ENCODE results near the gene LIM2. TPM values are rescaled to one million over a fixed set of nuclear protein-coding genes. Genes with fewer than 3 reads are reported as not detected.

The LIM2 gene
- total RNA-seq, 2 experiments from 2014 or later, result not detected

DNA sequence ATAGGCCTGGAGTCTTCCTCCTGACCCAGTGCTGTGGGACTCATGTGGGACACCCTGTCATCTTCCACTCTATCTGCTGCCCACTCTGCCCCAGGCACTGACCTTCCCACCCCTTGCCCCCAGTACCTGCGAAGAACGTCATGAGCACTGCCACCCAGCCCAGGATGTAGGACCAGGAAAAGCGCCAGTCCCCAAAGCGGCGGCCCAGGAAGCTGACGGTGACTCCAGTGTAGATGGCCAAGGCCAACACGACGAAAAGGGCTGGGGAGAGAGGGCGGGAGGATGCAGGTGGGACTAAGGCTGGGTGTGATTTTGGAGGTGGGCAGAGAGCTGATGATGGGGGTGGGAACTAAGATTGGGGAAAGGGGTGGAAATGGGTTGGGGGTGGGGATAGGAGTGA lies 7.4 kb downstream of the LIM2 start:
- ChIA-PET POLR2A (no interaction called here), CTCF (ENCODE audit: unreplicated experiment) (no interaction called here)
- no peaks in the 10 kb centered on the region for H3K79me2 ChIP-seq (ENCODE audit: insufficient read depth, low read depth, low read length)
- H3K36me3 ChIP-seq (ENCODE audit: insufficient read depth, low read length), result no peaks in the 10 kb centered on the region
- no peak for DNase-seq (ENCODE audit: low spot score)
- H3K9me2 ChIP-seq (ENCODE audit: insufficient read depth, low read length), result no peaks in the 10 kb centered on the region
- H4K20me1 ChIP-seq (ENCODE audit: insufficient read depth, low read length), result no peaks in the 10 kb centered on the region
- no peak overlapping the region for H2AFZ ChIP-seq (ENCODE audit: low read length)
- BruUV-seq (replicated peaks), result no TSS peak
- H3K9me3 ChIP-seq (ENCODE audit: low read length), result peaks cover 4% of the 10 kb centered on the region; the same call in 1 of the 2 replicates
- intact Hi-C loops (cut with micrococcal nuclease; ENCODE audit: unreplicated experiment), result no loop called here
- H3K4me1 ChIP-seq (ENCODE audit: insufficient read depth, low read length, poor library complexity, severe bottlenecking), result no peaks in the 10 kb centered on the region
- TF ChIP-seq EZH2phosphoT487 (IDR thresholded peaks at IDR 0.05; ENCODE audit: borderline replicate concordance, low read depth, low read length), result no peak
- TF ChIP-seq, protein P1, sequence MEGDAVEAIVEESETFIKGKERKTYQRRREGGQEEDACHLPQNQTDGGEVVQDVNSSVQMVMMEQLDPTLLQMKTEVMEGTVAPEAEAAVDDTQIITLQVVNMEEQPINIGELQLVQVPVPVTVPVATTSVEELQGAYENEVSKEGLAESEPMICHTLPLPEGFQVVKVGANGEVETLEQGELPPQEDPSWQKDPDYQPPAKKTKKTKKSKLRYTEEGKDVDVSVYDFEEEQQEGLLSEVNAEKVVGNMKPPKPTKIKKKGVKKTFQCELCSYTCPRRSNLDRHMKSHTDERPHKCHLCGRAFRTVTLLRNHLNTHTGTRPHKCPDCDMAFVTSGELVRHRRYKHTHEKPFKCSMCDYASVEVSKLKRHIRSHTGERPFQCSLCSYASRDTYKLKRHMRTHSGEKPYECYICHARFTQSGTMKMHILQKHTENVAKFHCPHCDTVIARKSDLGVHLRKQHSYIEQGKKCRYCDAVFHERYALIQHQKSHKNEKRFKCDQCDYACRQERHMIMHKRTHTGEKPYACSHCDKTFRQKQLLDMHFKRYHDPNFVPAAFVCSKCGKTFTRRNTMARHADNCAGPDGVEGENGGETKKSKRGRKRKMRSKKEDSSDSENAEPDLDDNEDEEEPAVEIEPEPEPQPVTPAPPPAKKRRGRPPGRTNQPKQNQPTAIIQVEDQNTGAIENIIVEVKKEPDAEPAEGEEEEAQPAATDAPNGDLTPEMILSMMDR (conservative IDR thresholded peaks at IDR 0.05; ENCODE audit: low read length), result no peak
- H3K4me3 ChIP-seq (ENCODE audit: low read depth, low read length, poor library complexity, severe bottlenecking), result no peak overlapping the region
- H3K4me2 ChIP-seq (ENCODE audit: low read length), result no peak overlapping the region
- no peak overlapping the region for H3K27ac ChIP-seq (ENCODE audit: low read depth, low read length, poor library complexity, severe bottlenecking)

DNA sequence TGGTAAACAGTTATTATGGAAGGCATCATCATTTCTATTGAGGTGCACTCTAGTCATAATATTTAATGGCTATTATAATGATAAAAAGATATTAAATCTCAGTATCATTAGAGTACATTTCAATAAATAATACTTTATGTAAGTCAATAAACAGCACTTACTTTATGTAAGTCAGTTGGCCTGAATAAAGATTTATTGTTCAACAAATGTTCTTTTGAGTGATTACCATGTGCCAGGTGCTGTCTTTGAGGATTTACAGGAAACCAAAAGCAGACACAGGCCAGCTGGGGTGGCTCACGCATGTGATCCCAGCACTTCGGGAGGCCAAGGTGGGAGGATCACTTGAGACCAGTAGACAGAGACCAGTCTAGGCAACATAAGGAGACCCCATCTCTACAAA lies 10.4 kb downstream of the LIM2 start:
- peaks cover 8% of the 10 kb centered on the region for H3K4me1 ChIP-seq (ENCODE audit: insufficient read depth, low read length, poor library complexity, severe bottlenecking)
- H3K79me2 ChIP-seq (ENCODE audit: insufficient read depth, low read depth, low read length), result no peaks in the 10 kb centered on the region
- H2AFZ ChIP-seq (ENCODE audit: low read length), result no peak overlapping the region
- no peaks in the 10 kb centered on the region for H3K9me2 ChIP-seq (ENCODE audit: insufficient read depth, low read length)
- CTCF ChIA-PET (ENCODE audit: unreplicated experiment), result no interaction called here
- intact Hi-C loops (cut with micrococcal nuclease; ENCODE audit: unreplicated experiment), result no loop called here
- H4K20me1 ChIP-seq (ENCODE audit: insufficient read depth, low read length), result no peaks in the 10 kb centered on the region
- DNase-seq (ENCODE audit: low spot score), result no peak
- no peak overlapping the region for H3K27ac ChIP-seq (ENCODE audit: low read depth, low read length, poor library complexity, severe bottlenecking)
- no peaks in the 10 kb centered on the region for H3K36me3 ChIP-seq (ENCODE audit: insufficient read depth, low read length)
- no TSS peak for BruUV-seq (replicated peaks)
- peaks cover 4% of the 10 kb centered on the region; the same call in 1 of the 2 replicates for H3K9me3 ChIP-seq (ENCODE audit: low read length)
- no peak overlapping the region for H3K4me2 ChIP-seq (ENCODE audit: low read length)
- TF ChIP-seq, protein P1 (conservative IDR thresholded peaks at IDR 0.05; ENCODE audit: low read length), result no peak
- no peak for TF ChIP-seq EZH2phosphoT487 (IDR thresholded peaks at IDR 0.05; ENCODE audit: borderline replicate concordance, low read depth, low read length)
- no peak overlapping the region for H3K4me3 ChIP-seq (ENCODE audit: low read depth, low read length, poor library complexity, severe bottlenecking)
- POLR2A ChIA-PET, result no interaction called here

DNA sequence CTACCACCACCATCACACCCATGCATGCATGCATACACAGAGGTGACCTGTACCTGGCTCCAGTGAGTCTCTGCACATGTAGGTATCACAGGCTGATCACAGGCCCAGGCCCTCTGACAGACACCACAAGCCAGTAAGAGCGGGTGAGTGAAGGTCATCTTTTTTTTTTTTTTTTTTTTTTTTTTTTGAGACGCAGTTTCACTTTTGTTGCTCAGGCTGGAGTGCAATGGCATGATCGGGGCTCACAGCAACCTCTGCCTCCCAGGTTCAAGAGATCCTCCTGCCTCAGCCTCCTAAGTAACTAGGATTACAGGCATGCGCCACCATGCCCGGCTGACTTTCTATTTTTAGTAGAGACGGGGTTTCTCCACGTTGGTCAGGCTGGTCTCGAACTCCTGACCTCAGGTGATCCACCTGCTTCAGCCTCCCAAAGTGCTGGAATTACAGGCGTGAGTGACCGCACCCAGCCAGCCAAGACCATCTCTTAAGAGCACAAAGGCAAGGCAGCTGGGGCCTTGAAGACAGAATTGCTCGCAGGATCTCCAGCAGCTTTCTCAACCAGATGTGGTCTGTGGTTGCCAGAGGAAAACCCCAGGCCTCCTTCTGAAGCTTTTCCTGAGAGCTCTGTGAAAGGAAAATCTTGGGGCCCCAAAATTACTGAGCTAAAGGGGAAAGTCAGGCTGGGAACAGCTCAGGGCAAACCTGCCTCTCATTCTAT lies 12.1 kb downstream of the LIM2 start:
- BruUV-seq (replicated peaks), result no TSS peak
- peaks cover 12% of the 10 kb centered on the region for H3K4me1 ChIP-seq (ENCODE audit: insufficient read depth, low read length, poor library complexity, severe bottlenecking)
- TF ChIP-seq, protein P1 (conservative IDR thresholded peaks at IDR 0.05; ENCODE audit: low read length), result no peak
- no peak for TF ChIP-seq EZH2phosphoT487 (IDR thresholded peaks at IDR 0.05; ENCODE audit: borderline replicate concordance, low read depth, low read length)
- H3K79me2 ChIP-seq (ENCODE audit: insufficient read depth, low read depth, low read length), result no peaks in the 10 kb centered on the region
- no peak for DNase-seq (ENCODE audit: low spot score)
- H3K4me3 ChIP-seq (ENCODE audit: low read depth, low read length, poor library complexity, severe bottlenecking), result no peak overlapping the region
- CTCF ChIA-PET (ENCODE audit: unreplicated experiment), result no interaction called here
- H3K9me3 ChIP-seq (ENCODE audit: low read length), result no peaks in the 10 kb centered on the region
- H3K27ac ChIP-seq (ENCODE audit: low read depth, low read length, poor library complexity, severe bottlenecking), result no peak overlapping the region
- no peak overlapping the region for H3K4me2 ChIP-seq (ENCODE audit: low read length)
- POLR2A ChIA-PET, result no interaction called here
- intact Hi-C loops (cut with micrococcal nuclease; ENCODE audit: unreplicated experiment), result no loop called here
- H3K9me2 ChIP-seq (ENCODE audit: insufficient read depth, low read length), result no peaks in the 10 kb centered on the region
- H4K20me1 ChIP-seq (ENCODE audit: insufficient read depth, low read length), result no peaks in the 10 kb centered on the region
- no peak overlapping the region for H2AFZ ChIP-seq (ENCODE audit: low read length)
- H3K36me3 ChIP-seq (ENCODE audit: insufficient read depth, low read length), result no peaks in the 10 kb centered on the region
